Activated naive CD4-positive, alpha-beta T cell treated with anti-CD3 and anti-CD28 coated beads, Interleukin-2, amount 50 U/mL, for 16 hours (primary cell): ENCODE results near the gene EYA2.
"Not testable (repeated sequence)": the region's sequence is repeated elsewhere in the genome, so short reads cannot be mapped to it uniquely, and the experiment has no call there.

Experiments used
- DNase-seq: peaks from one replicate; pipeline ENCODE4 v3.0.0-alpha.2; 2020

The EYA2 gene

DNA sequence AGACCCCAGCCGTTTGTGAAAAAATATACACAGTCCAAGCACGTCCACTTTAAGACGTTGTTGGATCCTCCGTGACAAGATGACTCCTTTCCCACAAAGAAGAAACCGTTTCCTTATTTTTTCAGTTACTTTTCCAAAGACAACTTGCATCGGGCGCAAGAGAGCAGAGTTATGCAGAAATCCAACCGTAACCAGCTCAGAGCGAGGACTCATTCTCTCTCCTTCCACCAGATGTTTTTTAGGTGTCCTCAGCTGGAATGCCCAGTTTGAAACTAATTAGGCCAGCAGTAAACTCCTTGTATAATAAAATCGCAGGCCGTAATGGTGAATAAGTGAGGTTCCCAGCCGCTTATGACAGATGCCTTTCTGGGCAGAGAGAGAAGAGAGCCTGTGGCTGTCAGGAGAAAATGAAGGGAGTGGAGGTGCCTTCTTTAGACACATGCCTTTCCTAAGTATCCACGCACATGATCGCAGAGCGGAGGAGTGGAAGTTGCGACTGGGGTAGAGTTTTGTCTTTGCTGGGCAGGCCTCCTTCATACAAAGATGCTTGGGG lies 2.8 kb downstream of the EYA2 start:
- DNase-seq, result no peak

- no peak for DNase-seq
These were observed 3.8 kb downstream of the EYA2 start for GRCh38 chr20:46898423-46898822.

GRCh38 chr20:46899621-46900020 lies 5.0 kb downstream of the EYA2 start:
- no peak for DNase-seq

DNA sequence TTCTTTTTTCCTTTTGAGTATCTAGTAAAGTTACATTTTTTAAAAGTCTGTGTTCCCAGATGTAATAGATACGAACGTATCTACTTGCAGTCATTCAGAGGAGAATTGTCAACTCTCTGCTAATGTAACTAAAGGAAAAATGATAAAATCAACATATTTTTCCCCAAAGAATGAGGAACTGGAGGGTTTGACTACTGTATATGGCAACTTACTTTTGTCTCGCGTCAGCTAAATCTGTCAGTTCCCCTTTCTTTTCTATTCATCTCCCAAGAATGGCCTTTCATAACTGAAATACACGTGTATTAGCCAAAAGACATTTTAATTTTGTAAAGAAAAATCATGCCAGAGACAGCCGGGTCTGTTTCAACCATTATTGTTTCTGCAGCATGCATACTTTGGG lies 5.4 kb downstream of the EYA2 start:
- DNase-seq, result no peak

- no peak for DNase-seq
These were observed 6.2 kb downstream of the EYA2 start for GRCh38 chr20:46900826-46901225.

- DNase-seq, result no peak
These were observed 7.0 kb downstream of the EYA2 start for GRCh38 chr20:46901638-46902037.

- DNase-seq, result no peak
These were observed 8.6 kb downstream of the EYA2 start for GRCh38 chr20:46903256-46903655.

DNA sequence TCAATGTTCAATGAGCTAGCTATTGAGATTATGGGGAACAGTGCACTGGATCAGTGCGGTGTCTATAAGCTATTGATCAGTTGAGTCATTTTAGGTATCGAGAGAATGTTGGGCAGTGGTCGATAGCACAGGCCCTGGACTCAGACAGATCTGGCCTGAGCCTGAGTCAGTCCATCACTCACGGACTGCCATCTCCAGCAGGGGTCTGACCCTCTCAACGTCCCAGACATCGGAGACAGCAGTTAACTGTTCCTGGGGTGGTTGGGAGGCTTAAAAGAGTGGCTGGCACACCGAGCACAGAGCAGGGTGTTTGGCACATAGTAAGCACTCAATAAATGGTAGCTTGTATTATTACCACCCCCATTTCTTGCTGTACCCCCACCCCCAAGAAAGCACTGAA lies 9.3 kb downstream of the EYA2 start:
- DNase-seq, result no peak

- no peak for DNase-seq
These were observed 10.9 kb downstream of the EYA2 start for GRCh38 chr20:46905364-46906125.

DNA sequence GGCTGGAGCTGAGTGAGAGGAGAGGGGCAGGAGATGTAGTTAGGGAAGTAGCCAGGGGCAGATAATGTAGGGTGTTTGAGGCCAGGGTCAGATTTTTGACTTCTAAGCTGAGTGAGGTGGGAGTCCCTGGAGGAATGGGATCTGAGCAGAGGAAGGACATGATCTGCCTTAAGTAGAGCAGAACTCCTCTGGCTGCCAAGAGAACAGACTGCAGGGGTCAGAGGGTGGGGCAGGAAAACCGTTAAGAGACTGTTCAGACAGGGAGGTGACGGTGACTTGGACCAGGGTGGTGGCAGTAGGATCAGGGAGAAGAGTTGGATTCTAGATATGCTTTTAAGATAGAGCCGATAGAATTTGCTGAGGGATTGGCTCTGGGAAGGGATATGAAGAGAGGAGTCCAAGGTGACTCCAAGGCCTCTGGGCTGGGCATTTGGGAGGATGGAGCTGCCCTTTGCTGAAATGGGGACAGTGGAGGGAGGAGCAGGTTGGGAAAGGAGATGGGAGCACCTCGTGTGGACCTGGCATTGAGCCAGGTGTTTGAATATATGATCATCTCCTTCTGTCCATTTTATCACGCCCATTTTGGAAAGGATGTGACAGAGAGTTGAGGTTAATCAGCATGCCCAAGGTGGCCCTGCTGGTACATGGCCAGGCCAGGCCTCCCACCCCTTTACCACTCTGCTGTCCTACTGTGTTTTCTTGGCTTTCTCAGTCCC lies 18.8 kb downstream of the EYA2 start:
- no peak for DNase-seq

DNA sequence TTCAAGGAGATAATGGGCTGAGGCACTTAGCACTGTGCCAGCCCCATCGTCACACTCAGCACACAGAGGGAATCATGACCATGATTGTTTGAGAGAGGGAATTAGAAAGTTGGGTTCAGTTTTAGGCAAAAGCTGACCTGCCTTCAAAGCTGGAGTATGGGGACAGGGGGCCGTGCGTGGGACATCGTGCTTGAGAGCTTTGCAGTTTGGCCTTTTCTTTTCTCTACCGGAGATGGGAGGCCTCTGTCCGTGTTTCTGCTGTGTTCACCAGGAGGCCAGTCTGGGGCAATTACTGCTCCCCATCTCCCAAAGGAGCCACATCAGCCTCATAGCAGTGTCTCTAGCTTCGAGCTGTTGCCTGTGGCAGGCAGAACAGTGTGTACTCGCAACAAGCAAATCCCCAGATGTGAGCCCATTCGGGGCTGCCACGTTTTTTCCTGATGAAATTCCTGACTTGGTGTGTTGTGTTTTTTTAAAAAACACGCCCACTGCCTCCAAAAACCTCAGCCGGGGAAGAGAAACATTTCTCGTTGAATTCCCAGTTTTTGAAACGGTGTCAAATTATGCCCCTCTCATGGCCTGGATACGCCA lies 20.2 kb downstream of the EYA2 start:
- DNase-seq, result no peak

GRCh38 chr20:46915575-46916257 lies 21.1 kb downstream of the EYA2 start:
- no peak for DNase-seq

DNA sequence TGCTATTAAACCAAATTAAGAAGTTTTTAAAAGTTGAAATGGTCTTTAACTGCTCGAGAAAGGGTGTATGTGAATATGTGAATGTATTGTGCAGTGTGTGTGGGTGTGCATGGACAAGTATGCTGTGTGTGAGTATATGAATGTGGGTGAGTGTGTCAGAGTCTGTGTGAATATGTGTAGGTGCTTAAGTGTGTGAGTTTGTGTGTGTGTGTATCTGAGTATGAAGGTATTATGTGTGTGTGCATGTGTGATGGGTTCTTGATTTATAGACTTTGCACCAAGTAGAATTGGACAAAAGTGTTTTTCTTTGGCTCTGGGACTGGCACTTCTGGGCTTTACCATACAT lies 21.6 kb downstream of the EYA2 start:
- no peak for DNase-seq

GRCh38 chr20:46917155-46917554 lies 22.5 kb downstream of the EYA2 start:
- DNase-seq, result no peak

DNA sequence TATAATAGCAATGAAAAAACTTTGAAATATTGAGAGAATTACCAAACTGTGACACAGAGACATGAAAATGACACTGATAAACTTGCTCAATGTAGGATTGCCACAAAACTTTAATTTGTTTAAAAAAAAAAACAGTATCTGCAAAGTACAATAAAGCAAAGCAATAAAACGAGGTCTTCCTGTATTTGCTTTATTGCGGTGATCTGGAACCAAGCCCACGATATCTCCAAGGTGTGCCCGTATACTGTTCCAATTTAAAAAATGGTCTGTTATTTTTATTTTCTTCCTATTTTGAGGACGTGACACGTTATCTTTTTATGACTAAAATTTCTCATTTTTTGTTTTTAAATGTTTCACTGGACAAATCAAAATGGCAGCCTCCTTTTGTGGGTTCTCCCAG lies 25.5 kb downstream of the EYA2 start:
- DNase-seq, result no peak

GRCh38 chr20:46922841-46923240 lies 28.2 kb downstream of the EYA2 start:
- not testable (repeated sequence) for DNase-seq

GRCh38 chr20:46923550-46923949 lies 28.9 kb downstream of the EYA2 start:
- no peak for DNase-seq

- no peak for DNase-seq
These were observed 34.0 kb downstream of the EYA2 start for GRCh38 chr20:46928580-46929132.

GRCh38 chr20:46929902-46930301 lies 35.3 kb downstream of the EYA2 start:
- no peak for DNase-seq

DNA sequence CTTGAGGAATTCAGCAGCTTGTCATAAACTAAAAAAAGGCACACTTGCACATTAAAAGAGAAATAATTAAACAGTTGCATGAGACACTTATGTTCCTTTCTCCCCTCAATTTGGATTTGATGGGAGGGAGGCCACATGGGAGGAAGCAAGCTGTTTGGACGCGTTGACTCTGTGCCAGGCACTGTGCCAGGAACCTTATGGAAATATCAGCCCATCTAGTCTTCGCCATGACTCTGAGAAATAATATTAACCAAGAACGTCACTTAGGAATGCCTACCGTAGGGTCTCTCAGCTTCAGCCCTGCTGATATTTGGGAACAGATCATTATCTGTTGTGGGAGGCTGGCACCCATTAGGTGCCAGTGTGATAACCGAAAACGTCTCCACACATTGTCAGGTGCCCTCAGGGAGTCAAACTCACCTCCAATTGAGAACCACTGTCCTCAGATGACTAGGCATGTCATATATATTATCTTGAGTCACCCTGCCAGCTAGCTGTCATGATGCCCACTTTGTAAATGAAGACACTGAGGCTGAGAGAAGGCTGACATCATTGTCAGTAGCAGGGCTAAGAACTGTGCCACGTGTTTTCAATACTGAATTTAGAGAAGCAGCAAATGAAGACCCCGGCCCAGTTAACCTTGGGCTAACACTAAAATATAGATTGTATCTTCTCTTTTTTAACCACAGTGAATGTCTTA lies 36.1 kb downstream of the EYA2 start:
- DNase-seq, result no peak

DNA sequence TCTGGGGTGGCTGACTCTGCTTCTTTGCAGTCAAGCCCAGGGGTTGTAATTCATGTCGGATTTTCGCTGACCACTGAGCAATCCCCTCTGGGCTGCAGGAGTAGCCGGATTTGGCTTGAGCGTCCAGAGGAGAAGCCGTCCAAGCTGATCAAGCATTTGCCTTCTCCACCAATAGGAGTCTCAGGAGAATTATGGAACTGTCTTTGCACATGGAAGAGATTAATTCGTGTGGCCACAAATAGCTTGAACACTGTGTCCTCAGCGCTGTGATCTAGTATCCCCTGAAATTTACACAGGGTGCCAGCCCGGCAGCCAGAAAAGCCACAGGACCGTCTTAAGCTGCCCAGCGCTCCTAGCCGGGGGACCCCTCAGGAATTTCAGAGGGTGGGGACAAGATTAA lies 37.1 kb downstream of the EYA2 start:
- no peak for DNase-seq

GRCh38 chr20:46932439-46932838 lies 37.8 kb downstream of the EYA2 start:
- DNase-seq, result not testable (repeated sequence)
